ENCODE measurements around the gene PXDC1. TPM values are rescaled to one million over a fixed set of nuclear protein-coding genes. Genes with fewer than 3 reads are reported as not detected.
"Not testable (repeated sequence)": the region's sequence is repeated elsewhere in the genome, so short reads cannot be mapped to it uniquely, and the experiment has no call there.

Gene PXDC1
- polyA plus RNA-seq, 4 donors: 21.6 to 97.5 (median 63.4) TPM

- FAIRE-seq (no peak), DNase-seq (no peak)
- 61 to 70% (median 68%) methylated on average over 10 of the region's 10 CpGs for WGBS, 3 donors
- Histone ChIP-seq H3K27ac (ENCODE audit: low read depth in 1 of 3, low read length in 2 of 3) (no peak overlapping the region), H3K27me3 (ENCODE audit: control insufficient read depth in 3 of 3, insufficient read depth in 3 of 3, low read length in 3 of 3) (no peaks in the 10 kb centered on the region), H3K4me1 (ENCODE audit: control insufficient read depth in 3 of 3, insufficient read depth in 2 of 3, low read depth in 1 of 3, low read length in 2 of 3) (no peaks in the 10 kb centered on the region), H3K4me3 (ENCODE audit: low read depth in 1 of 3, low read length in 3 of 3) (no peak overlapping the region), H3K9me3 (ENCODE audit: control insufficient read depth in 2 of 2, insufficient read depth in 1 of 2, low read depth in 1 of 2, low read length in 1 of 2) (peaks cover 0 to 5% of the 10 kb centered on the region in 2 donors), H3K36me3 (ENCODE audit: control insufficient read depth in 3 of 3, insufficient read depth in 2 of 3, low read depth in 1 of 3, low read length in 3 of 3) (no peaks in the 10 kb centered on the region)
Measured at GRCh38 chr6:3770023-3770720, 18.7 kb upstream of the PXDC1 start.

- Histone ChIP-seq H3K4me3 (ENCODE audit: low read depth in 1 of 3, low read length in 3 of 3) (no peak overlapping the region), H3K36me3 (ENCODE audit: control insufficient read depth in 3 of 3, insufficient read depth in 2 of 3, low read depth in 1 of 3, low read length in 3 of 3) (no peaks in the 10 kb centered on the region), H3K27ac (ENCODE audit: low read depth in 1 of 3, low read length in 2 of 3) (no peak overlapping the region), H3K9me3 (ENCODE audit: control insufficient read depth in 2 of 2, insufficient read depth in 1 of 2, low read depth in 1 of 2, low read length in 1 of 2) (peaks cover 0 to 5% of the 10 kb centered on the region in 2 donors), H3K27me3 (ENCODE audit: control insufficient read depth in 3 of 3, insufficient read depth in 3 of 3, low read length in 3 of 3) (no peaks in the 10 kb centered on the region), H3K4me1 (ENCODE audit: control insufficient read depth in 3 of 3, insufficient read depth in 2 of 3, low read depth in 1 of 3, low read length in 2 of 3) (no peaks in the 10 kb centered on the region)
- FAIRE-seq: no peak
- 75 to 87% (median 86%) methylated on average over 6 of the region's 6 CpGs for WGBS, 3 donors
- no peak for DNase-seq
Measured at GRCh38 chr6:3769610-3770009, 18.1 kb upstream of the PXDC1 start.

GRCh38 chr6:3768502-3768901 lies 17.0 kb upstream of the PXDC1 start:
- no peaks in the 10 kb centered on the region for H3K36me3 ChIP-seq (ENCODE audit: control insufficient read depth in 3 of 3, insufficient read depth in 2 of 3, low read depth in 1 of 3, low read length in 3 of 3)
- H3K4me3 ChIP-seq (ENCODE audit: low read depth in 1 of 3, low read length in 3 of 3): no peak overlapping the region
- WGBS, 3 donors: 72 to 84% (median 83%) methylated on average over 2 of the region's 2 CpGs
- H3K4me1 ChIP-seq (ENCODE audit: control insufficient read depth in 3 of 3, insufficient read depth in 2 of 3, low read depth in 1 of 3, low read length in 2 of 3): no peaks in the 10 kb centered on the region
- DNase-seq: no peak
- H3K27ac ChIP-seq (ENCODE audit: low read depth in 1 of 3, low read length in 2 of 3): no peak overlapping the region
- no peak for FAIRE-seq
- H3K9me3 ChIP-seq (ENCODE audit: control insufficient read depth in 2 of 2, insufficient read depth in 1 of 2, low read depth in 1 of 2, low read length in 1 of 2): peaks cover 0 to 5% of the 10 kb centered on the region in 2 donors
- H3K27me3 ChIP-seq (ENCODE audit: control insufficient read depth in 3 of 3, insufficient read depth in 3 of 3, low read length in 3 of 3): no peaks in the 10 kb centered on the region

- not testable (repeated sequence) for FAIRE-seq; DNase-seq; H3K27ac ChIP-seq (ENCODE audit: low read depth in 1 of 3, low read length in 2 of 3)
Measured at GRCh38 chr6:3767483-3767882, 16.0 kb upstream of the PXDC1 start.

GRCh38 chr6:3766214-3766613 lies 14.7 kb upstream of the PXDC1 start:
- H3K4me3 ChIP-seq (ENCODE audit: low read depth in 1 of 3, low read length in 3 of 3): no peak overlapping the region
- H3K27me3 ChIP-seq (ENCODE audit: control insufficient read depth in 3 of 3, insufficient read depth in 3 of 3, low read length in 3 of 3): no peaks in the 10 kb centered on the region
- WGBS, 3 donors: 46 to 68% (median 66%) methylated on average over 9 of the region's 9 CpGs
- H3K4me1 ChIP-seq (ENCODE audit: control insufficient read depth in 3 of 3, insufficient read depth in 2 of 3, low read depth in 1 of 3, low read length in 2 of 3): no peaks in the 10 kb centered on the region
- DNase-seq (peak in 1 of 2 donors; percentile 10), FAIRE-seq (no peak)
- H3K27ac ChIP-seq (ENCODE audit: low read depth in 1 of 3, low read length in 2 of 3): no peak overlapping the region
- no peaks in the 10 kb centered on the region for H3K36me3 ChIP-seq (ENCODE audit: control insufficient read depth in 3 of 3, insufficient read depth in 2 of 3, low read depth in 1 of 3, low read length in 3 of 3)
- peaks cover 0 to 5% of the 10 kb centered on the region in 2 donors for H3K9me3 ChIP-seq (ENCODE audit: control insufficient read depth in 2 of 2, insufficient read depth in 1 of 2, low read depth in 1 of 2, low read length in 1 of 2)

More at GRCh38 chr6:3767483-3767882, 16.0 kb upstream of the PXDC1 start:
- WGBS, 3 donors: 85 to 89% (median 88%) methylated on average over 6 of the region's 6 CpGs
- H3K36me3 ChIP-seq (ENCODE audit: control insufficient read depth in 3 of 3, insufficient read depth in 2 of 3, low read depth in 1 of 3, low read length in 3 of 3); H3K4me1 ChIP-seq (ENCODE audit: control insufficient read depth in 3 of 3, insufficient read depth in 2 of 3, low read depth in 1 of 3, low read length in 2 of 3); H3K9me3 ChIP-seq (ENCODE audit: control insufficient read depth in 2 of 2, insufficient read depth in 1 of 2, low read depth in 1 of 2, low read length in 1 of 2); H3K27me3 ChIP-seq (ENCODE audit: control insufficient read depth in 3 of 3, insufficient read depth in 3 of 3, low read length in 3 of 3); H3K4me3 ChIP-seq (ENCODE audit: low read depth in 1 of 3, low read length in 3 of 3): not testable (repeated sequence)

- DNase-seq: no peak
- Histone ChIP-seq H3K4me1 (ENCODE audit: control insufficient read depth in 3 of 3, insufficient read depth in 2 of 3, low read depth in 1 of 3, low read length in 2 of 3) (no peaks in the 10 kb centered on the region), H3K36me3 (ENCODE audit: control insufficient read depth in 3 of 3, insufficient read depth in 2 of 3, low read depth in 1 of 3, low read length in 3 of 3) (no peaks in the 10 kb centered on the region), H3K4me3 (ENCODE audit: low read depth in 1 of 3, low read length in 3 of 3) (no peak overlapping the region), H3K9me3 (ENCODE audit: control insufficient read depth in 2 of 2, insufficient read depth in 1 of 2, low read depth in 1 of 2, low read length in 1 of 2) (peaks cover 0 to 5% of the 10 kb centered on the region in 2 donors), H3K27me3 (ENCODE audit: control insufficient read depth in 3 of 3, insufficient read depth in 3 of 3, low read length in 3 of 3) (no peaks in the 10 kb centered on the region), H3K27ac (ENCODE audit: low read depth in 1 of 3, low read length in 2 of 3) (no peak overlapping the region)
- no peak for FAIRE-seq
- WGBS, 3 donors: 62 to 78% (median 73%) methylated on average over 6 of the region's 6 CpGs
Measured at GRCh38 chr6:3765415-3765814, 13.9 kb upstream of the PXDC1 start.

GRCh38 chr6:3764516-3765335 lies 13.2 kb upstream of the PXDC1 start:
- FAIRE-seq (no peak), DNase-seq (no peak)
- no peaks in the 10 kb centered on the region for H3K36me3 ChIP-seq (ENCODE audit: control insufficient read depth in 3 of 3, insufficient read depth in 2 of 3, low read depth in 1 of 3, low read length in 3 of 3)
- no peak overlapping the region for H3K27ac ChIP-seq (ENCODE audit: low read depth in 1 of 3, low read length in 2 of 3)
- H3K27me3 ChIP-seq (ENCODE audit: control insufficient read depth in 3 of 3, insufficient read depth in 3 of 3, low read length in 3 of 3): no peaks in the 10 kb centered on the region
- peaks cover 0 to 5% of the 10 kb centered on the region in 2 donors for H3K9me3 ChIP-seq (ENCODE audit: control insufficient read depth in 2 of 2, insufficient read depth in 1 of 2, low read depth in 1 of 2, low read length in 1 of 2)
- H3K4me1 ChIP-seq (ENCODE audit: control insufficient read depth in 3 of 3, insufficient read depth in 2 of 3, low read depth in 1 of 3, low read length in 2 of 3): no peaks in the 10 kb centered on the region
- 69 to 82% (median 70%) methylated on average over 5 of the region's 5 CpGs for WGBS, 3 donors
- H3K4me3 ChIP-seq (ENCODE audit: low read depth in 1 of 3, low read length in 3 of 3): no peak overlapping the region

- peaks cover 0 to 5% of the 10 kb centered on the region in 2 donors for H3K9me3 ChIP-seq (ENCODE audit: control insufficient read depth in 2 of 2, insufficient read depth in 1 of 2, low read depth in 1 of 2, low read length in 1 of 2)
- no peak overlapping the region for H3K27ac ChIP-seq (ENCODE audit: low read depth in 1 of 3, low read length in 2 of 3)
- DNase-seq (no peak), FAIRE-seq (no peak)
- no peaks in the 10 kb centered on the region for H3K27me3 ChIP-seq (ENCODE audit: control insufficient read depth in 3 of 3, insufficient read depth in 3 of 3, low read length in 3 of 3)
- 54 to 69% (median 59%) methylated on average over 6 of the region's 6 CpGs for WGBS, 3 donors
- no peaks in the 10 kb centered on the region for H3K36me3 ChIP-seq (ENCODE audit: control insufficient read depth in 3 of 3, insufficient read depth in 2 of 3, low read depth in 1 of 3, low read length in 3 of 3)
- H3K4me1 ChIP-seq (ENCODE audit: control insufficient read depth in 3 of 3, insufficient read depth in 2 of 3, low read depth in 1 of 3, low read length in 2 of 3): no peaks in the 10 kb centered on the region
- no peak overlapping the region for H3K4me3 ChIP-seq (ENCODE audit: low read depth in 1 of 3, low read length in 3 of 3)
Measured at GRCh38 chr6:3762852-3763251, 11.3 kb upstream of the PXDC1 start.
